ENCODE measurements around the gene GNAO1.

Gene GNAO1

DNA sequence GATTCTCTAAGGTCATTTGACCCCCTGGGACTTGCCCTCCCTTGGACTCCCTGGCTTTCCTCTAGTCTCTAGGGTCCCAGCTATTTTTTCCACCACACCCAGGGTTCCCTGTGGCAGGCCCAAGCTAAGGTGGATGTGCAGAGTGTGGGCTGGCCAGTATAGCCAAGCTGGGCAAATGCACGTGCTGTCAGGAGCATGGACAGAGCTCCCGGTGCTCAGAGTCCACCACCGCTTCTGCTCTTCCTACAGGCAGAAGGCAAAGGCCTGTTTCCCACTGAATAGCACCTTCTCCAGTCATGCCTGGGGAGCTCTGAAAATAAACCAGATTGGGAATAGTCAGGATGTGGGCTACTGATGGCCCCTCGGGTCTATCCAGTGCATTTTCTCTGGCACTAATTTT lies 53.3 kb downstream of the GNAO1 start:
- DNase-seq = no peak

DNA sequence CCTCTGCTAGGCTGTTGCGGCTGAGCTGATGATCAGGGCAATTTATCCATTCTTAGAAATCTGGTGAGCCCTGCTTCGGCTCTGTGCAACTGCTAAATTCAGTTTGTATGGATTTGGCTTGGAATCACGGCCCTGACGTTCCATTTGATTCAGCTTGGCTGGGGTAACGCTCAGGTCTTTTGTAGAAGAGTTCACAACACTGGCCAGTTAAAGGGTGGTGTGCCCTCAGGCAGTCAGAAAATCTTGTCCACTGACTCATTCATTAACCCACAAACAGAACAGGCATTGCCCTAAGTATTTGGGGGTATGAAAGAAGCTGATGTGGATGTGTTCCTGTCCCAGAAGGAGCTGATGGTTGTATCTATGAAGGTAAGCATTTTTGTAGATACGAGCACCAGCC lies 53.9 kb downstream of the GNAO1 start:
- no peak for DNase-seq

DNA sequence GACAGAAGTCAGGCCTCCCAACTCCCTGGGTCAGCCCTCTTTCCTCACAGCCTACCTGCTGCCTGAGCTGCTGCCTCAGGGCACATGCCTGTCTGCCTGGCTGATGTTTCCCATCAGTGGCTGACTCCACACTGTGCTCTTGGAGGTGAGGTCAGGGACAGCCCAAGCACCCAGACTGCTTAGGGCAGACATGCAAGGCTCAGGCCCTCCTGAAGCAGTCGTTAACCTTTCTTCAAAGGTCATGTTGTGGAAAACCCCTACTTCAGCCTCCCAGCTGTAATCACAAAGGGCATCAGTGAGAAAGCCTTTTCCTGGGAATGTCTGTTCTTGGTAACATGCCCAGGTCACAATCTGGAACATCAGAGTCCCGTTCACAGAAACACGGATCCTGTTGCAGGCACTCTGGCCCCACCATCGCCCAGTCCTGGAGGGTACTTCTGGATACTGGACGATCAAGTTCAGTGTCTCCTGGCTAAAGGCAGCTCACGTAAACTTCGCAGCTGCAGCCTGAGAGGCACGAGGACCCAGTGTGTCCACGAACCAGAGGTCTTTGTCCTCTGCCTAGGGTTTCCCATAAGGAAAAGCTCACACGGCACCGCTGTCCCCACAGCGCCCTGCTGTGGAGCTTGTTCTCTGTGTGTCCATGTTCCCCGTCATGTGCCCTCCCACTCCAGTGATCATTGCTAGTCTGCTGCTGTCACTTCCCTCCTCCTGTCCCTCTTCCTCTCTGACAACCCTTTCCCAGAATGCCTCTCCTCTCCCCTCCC lies 54.9 kb downstream of the GNAO1 start:
- no peak for DNase-seq

DNA sequence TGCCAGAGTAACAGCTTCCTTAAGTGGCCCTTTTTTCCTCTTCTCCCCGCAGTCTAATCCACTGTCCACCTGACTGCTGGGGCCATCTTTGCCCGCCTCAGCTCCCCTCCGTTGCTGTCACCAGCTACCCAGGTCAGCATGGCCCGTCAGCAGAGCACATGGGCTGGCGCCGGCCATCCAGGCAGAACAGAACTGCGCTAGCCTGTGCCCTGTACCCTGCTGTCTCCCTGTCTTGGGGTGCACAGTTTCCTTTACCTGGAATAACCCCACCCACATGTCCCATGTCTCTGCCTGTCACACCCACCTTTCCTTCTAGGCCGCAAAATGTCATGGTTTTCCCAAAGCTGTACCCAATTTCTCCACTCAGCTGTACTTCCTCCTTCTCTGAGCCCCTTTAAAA lies 55.7 kb downstream of the GNAO1 start:
- no peak for DNase-seq

DNA sequence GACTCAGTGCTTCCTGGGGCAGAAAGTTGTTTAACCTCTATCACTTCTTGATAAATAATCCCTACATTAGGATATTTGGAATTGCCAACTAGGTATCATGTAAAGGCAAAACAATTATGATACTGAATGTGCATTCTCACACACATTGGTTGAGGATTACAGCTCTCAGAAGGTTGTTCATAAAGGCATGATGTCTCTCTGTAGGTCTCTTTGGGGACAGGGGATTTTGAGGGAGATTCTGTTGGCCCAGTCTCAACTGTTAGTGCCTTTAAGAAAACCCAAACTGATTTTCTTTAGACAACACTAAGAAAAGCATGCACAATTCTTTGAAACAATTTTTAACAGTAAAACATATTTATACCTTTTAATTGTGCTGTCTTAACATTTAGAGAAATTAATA lies 56.5 kb downstream of the GNAO1 start:
- DNase-seq = no peak

DNA sequence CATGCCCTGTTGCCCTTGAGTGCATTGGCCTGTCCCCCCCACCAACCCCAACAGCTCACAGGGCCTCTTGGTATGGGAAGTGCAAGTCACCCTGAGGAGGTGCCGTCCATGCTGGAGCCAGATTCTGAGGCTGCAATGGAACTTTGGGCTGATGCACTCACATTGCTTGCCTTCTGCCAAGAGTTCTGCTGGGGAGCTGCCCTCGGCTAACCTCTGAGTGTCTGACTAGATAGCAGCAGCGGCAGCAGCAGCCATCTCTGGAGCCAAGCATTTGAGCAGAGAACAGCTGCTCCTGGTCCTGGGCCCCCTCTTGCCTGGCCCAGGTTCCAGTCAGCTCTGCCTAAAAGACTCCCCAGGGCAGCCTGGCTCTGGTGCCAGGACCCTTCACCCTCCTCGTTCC lies 61.5 kb downstream of the GNAO1 start:
- DNase-seq = no peak

DNA sequence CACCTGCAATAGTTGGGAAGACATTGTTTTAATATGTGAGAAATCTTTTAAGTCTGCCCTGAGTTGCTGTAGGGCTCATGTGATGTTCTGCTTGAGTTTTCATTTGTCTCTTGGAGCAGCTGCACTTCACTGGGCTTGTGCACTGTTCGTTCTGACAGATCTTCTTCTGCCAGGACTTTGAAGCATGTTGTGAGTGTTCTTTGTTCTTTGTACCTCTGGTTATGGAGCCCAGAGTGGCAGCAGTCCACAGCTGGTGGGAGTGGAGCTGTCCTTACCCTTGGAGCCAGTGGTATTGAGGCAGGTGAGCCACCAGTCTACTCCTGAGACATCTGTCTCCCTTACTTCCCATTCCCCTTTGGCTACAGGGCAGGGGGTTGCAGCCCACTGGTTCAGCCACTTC lies 64.6 kb downstream of the GNAO1 start:
- no peak for DNase-seq

DNA sequence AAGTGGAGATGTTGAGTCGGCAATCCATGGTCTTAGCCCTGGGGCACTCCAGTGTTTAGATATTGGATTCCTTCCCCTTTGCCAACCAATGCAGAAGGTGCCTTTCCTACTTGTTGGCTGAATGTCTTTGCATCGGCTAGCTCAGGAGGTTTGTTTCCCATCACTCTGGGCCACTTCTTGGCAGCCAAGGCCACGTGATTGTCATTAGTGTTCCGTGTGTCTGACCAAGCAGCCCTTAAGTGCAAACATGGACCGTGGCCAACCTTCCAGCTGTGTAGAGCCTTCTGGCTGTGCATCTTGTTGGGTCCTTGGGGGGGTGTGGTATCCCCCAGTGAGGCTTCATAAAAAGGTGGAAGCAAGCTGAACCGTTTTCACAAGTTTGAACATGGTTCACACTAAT lies 66.0 kb downstream of the GNAO1 start:
- DNase-seq = no peak

DNA sequence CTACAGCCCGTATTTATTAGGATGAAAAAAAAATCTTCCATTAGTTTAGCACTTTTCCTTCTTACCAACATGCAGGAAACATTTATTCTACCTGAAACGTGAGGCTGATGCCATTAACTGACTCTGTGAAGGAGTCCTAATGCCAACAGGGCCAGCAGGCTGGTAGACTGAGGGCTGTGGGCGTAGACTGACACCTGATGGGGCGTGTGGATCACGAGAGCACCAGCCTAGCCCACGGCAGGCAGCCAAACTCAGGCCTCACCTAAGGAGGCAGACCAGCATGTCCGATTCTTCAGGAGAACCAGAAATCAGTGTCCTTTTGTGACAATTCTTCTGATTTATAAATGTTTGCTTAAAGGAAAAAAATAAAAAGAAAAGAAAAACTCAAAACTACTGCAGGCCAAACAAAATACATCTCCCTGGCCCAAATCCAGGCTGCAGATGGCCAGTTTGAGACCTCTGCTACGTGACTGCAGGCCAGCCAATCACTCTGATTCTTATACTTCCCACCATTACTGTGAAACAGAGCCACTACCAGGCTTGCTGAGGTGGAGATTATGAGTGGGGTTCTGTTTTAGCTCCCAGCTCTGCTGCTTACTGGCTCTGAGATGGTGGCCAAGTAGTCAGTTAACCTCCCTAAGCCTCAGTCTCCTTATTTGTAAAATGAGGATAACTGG lies 66.5 kb downstream of the GNAO1 start:
- DNase-seq = no peak

DNA sequence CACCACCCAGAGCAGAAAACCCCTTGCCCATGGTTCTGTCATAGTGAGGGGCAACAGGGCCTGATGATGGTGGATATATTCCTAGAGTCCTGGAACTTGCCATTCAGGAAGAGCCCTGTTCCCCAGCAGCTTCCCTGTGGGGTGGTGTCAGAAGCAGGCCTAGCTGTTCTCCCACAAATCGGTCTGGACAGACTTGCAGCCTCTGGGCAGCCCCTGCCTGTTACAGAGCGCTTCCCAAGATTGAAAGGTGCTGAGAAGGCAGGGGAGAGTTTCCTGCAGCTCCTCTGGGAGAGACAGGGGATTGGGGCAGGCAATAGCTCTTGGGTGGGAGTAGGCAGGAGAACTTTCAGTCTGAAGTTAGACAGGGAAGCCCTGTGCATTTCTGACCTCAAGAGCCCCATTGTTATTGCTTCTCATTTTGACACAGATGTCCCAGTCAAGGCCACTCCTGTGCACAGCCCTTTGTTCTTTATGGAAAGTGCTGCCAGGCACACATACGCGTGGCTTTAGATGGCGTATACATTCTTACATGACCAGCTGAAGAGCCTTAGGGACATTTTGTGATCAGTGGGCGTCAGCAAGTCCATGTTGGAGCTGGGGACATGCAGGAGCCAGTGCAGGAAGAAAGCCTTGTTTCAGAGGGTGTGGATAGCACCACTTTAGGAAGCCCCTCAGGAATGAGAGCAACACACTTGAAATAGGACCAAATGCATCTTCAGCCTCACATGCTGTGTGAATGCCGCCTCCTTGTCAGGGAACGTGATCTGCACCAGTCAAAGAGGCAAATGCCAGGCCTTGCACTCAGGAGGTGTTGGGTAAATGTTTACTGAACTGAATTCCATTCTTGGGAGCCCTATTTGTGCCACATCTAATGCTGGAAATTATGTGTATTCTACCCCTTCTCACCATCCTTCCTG lies 67.5 kb downstream of the GNAO1 start:
- DNase-seq = no peak

DNA sequence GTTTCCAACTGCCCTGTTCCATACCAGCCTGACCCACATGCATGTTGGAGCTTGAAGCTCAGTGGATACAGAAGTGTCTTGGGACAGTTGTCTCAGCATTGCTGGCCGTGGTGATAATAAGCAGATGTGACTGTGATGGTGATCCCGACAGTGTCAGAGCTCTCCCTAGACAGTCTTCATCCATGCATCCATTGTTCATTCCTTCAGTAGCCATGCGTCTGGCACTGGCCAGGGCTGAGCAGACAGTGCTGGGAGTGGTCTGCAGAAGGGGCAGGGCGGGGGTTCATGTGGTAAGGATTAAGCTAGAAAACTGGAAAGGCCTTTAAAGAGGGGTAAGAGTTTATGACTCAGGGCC lies 68.1 kb downstream of the GNAO1 start:
- no peak for DNase-seq

DNA sequence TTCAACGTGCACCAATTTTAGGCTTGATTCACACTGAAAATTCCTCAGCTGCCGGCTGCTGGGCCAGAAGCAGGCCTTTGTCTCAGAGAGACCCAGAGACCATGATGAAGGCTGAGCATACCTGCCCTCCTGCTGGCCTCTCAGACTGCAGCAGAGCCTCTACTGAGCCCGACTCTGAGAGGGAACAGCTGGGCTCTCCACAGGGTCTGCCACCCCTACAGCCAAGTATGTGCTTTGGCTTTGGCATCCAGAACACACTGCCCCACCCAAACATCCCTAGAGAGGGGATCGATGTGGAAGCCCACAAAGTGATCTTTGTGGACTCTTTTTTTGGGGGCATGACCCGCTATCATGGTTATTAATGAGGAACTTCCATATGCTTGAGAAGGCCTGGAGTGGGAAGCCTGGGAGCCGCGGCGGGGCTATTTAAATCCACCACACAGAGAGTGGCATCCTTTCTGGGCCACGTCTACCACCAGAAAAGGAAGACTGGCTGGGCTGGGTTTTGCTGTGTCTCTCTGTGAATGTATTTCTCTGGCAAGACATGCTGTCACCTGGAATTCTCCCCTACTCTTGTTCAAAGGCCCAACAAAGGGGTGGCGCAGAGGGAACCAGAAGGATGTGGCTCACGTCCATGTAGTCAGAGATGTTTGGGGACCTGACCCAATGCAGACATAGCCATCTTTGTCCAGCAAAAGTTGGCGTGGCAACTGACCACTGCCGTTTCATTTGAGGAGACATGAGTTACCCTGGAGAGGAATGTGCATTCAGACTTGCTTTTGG lies 69.3 kb downstream of the GNAO1 start:
- no peak for DNase-seq

DNA sequence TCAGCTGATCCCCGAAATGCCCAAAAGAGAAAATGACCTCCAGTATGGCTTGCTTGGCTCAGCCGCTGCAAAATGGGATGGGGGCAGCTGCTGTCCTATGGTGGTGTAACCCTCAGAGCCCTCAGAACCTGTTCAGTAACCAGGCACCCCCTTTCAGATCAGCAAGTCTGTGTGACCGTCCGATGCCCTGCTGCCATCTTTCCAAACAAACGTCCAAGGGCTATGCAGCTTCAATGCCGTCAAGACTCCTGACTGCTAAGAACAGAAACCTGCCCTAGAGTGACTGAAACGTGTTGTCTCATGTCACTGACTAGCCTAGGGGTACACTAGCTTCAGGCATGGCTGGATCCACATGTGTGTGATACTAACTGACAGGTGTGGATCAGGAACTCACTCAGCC lies 70.4 kb downstream of the GNAO1 start:
- DNase-seq = no peak

DNA sequence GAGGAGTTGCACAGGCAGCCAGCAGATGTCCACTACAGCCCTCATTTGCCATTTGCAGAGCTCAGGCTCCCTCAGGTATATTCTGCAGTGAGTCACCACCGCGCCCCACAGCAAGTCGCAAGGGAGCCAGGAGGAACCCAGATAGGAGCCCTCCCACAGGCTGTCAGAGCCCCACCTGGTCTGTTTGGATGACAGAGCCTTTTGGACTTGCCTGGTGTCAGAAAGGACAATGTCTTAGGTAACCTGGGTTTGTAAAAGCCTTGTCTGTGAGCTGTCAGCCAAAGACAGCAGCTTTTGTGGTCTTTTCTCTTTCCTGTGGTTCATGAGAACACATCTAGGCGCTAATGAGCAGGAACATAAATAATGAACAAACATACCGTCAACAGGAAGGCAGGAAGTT lies 70.9 kb downstream of the GNAO1 start:
- DNase-seq = no peak

DNA sequence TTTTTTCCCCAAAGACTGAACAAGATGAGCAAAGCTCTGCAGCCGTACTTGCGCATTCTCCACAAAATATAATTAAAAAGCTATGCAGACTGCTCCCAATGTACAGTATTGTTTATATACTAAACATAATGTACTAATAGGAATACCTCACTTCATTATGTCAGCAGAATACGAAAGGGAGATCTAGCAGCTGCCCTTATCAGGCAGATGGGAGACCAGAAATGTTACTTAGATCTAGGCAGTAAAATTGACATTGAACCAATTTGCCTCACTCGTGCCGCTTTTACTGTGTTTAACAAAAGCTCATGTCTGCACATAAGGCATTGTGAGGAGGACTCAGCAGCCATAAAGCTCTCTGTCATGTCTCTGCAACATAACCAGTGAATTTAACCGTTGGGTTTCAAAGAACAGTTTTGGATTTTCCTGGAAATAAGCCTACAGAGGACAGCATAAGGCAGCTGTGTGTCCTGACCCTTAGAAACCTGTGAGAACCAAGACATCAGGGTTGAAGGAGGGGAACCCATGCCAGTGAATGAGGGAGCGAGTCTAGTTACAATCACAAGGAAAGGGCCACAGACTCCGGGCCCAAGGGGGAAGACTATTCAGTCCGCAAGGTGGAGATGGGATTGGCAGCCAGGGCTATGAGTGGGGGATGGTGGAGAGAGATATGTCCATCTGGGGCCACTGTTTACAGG lies 71.4 kb downstream of the GNAO1 start:
- DNase-seq = no peak

DNA sequence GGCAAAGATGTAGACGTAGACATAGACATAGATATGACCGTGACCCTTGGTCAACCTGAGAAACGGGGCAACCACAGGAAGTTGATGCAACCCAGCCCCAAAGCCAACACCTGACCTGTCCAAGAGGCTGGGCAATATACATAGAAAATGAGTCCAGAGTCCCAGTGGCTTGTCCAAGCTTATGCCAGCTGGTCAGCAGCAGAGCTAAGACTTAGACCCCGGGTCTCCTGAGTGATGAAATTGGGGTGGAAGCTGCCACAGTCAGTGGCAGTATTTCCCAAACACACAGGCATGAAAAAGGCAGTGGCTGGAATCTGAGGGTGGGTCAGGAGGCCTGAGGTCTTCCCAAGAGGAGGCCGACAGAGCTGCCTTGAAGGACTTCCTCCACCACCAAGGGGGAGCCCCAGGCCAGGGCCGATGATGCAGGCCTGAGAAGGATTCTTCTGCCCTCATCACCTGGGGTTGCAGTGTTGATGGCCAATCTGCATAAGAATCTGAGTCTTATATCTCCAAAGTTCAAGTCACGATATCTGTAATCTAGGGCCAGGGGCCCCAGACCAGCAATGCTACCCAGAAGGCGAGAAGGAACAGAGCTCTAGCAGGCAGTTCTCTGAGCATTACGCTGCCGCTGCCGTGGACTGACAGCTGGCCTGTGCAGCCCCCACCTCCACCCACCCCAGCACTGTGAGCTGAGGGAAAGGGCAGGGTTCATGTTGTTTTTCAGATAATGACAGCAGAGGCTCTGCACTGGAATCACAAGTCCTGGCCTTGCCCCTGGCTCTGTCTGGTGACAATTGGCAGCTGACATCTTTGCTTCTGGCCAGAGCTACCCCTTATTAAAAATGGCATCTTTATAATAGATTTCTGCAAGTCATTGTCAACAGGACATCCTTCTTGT lies 72.7 kb downstream of the GNAO1 start:
- no peak for DNase-seq

DNA sequence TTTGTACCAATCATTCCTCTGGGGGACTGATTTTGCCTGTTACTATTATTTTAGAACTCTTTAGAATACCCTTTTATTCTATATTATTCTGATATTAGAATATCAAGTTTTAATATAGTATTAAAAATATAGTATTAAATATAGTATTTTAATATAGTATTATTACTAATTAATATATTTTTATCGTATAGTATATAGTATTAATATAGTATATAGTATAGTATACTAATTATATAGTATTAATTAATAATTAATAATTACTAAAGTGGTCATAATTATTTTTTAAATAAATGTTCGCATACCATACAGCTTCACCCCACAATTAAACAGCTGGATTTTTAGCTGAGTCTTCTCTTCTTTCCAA lies 73.3 kb downstream of the GNAO1 start:
- DNase-seq = no peak

DNA sequence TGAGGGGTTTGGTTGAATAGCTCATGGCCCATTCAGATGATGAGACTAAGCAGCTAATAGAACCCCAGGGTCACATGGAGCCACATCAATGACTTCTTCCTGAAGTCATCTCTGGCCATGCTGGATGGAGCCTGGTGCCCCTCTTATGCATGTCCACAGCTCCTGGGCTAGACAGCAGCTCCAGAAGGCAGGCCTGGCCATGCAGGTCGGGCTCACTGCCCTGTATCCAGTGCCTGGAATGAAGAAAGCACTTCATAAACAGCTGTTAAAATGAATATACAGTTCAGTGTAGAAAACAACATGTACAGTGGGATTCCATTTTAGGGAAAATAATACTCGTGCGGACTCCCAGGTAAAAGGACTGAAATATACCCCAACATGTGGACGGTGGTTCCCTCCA lies 73.9 kb downstream of the GNAO1 start:
- no peak for DNase-seq

DNA sequence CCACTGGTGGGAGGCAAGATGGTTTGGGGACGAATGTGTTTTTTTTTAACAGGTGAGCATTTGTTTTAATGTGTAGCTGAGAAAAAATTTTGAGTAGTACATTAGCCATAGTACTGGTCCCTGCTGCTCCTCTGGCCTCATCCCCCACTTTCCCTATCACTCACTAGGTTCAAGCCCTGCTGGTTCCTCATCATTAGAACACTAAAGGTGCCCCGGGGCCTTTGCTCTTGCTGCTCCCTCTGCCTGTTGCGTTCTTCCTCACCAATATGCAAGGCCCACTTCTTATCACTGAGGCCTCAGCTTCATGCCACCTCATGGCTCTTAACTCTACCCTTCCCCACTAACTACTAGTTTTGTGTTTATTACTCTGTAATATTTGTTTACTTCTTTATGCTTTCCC lies 74.5 kb downstream of the GNAO1 start:
- DNase-seq = no peak

DNA sequence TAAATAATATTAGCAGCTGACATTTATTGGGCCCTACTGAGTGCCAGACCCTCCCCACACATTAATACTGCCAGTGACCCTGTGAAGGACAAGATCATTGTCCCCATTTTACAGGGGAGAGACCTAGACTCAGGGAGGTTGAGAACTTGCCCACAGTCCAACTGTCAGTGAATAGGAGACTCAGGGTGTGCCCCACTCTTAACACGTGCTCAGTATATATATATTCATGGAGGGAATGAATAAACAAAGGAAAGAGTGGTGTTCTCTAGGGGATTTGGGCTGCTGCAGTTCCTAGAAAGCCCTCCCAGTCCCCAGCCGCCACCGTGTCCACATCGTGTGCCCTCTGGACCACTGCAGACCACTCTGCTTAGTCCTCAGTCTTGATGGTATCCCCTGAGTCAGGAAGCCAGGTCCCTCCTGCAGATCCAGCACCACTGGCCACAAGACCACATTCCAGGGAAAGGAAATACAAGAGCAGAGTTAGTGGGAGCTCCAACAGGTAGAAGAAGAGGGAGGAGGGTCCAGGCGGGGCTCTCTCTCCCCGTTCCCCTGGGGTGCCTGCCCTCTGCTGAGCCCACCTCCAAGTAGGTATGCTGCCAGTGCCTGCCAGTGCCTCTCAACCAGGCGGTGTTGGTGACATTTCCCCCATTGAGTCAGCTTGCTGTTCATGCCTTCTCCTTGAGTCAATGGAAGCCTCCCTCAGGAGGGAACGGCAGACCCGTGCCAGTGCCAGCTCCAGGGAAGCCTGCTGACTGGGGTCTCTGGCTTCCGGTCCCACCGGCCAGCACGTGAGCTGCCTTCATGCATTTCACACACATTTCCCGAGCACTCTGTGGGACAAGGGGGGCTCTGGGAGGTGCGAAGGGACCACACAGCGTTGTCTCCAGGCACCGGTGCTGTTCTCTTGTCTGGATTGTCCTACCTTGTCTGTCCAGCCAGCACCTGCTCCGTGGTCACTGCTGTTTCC lies 75.6 kb downstream of the GNAO1 start:
- no peak for DNase-seq
